SK-N-SH treated with all-trans-retinoic acid at 6 μM for 48 hours (cell line): ENCODE data around the gene TMEM54.

ENCODE experiments used
- ISL1 ChIP-seq: fragments of 250-450 bp; sonication (Bioruptor Pico); IDR thresholded peaks from 2 replicates; pipeline ENCODE4 v2.1.2; 2022; ENCODE audit warnings: mild to moderate bottlenecking, moderate library complexity
- SNAI2 ChIP-seq: fragments of 250-450 bp; sonication (Bioruptor Pico); IDR thresholded peaks from 2 replicates; pipeline ENCODE4 v1.5.0; 2020; ENCODE audit warnings: mild to moderate bottlenecking, moderate library complexity
- ZC3H10 ChIP-seq: fragments of 250-450 bp; sonication (Bioruptor Pico); IDR thresholded peaks from 2 replicates; pipeline ENCODE4 v1.5.1; 2021; ENCODE audit warnings: mild to moderate bottlenecking, moderate library complexity

DNA sequence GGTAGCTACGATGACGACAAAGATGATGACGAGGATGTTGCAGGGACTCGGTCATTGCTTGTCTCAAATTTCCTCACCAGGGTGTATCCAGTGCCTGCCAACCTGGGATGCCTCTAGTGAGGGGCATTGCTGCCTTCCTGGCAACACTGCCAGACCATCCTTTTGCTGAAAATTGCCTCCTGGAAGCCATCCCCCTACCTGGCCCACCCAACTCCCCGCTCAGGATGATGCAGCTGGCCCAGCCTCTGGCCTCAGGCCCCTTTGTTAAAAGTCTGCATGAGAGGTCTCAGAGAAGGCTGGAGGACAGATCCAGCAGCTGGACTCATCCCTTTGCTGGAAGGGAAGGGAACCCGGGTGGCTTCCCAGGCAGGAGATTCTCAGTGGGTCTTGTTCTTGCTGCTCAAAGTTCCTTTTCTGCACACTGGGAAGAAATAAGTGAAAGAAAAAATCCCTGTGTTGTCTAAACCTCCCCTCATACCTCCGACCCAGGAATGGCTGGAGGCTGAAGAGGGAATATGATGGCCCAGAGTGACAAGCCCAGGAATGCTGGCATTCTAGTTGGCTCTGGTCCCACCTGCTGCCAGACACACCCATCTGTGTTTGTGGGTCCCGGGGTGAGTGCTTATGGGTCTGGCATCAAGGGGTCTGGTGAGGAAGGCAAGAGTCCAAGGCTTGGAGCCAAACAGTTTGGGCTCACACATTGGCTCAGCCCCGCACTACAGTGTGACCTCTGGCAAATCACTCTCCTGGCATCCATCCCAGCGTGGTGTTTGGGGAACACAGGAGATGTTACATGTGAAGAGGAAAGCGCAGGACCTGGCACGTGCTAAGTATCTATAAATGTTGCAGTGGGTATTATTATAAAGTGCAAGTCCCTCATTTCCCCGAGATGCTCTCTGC is 23.7 kb downstream of the TMEM54 start:
- TF ChIP-seq SNAI2 (CRISPR knock-in tag) (no peak), ISL1 (no peak), ZC3H10 (no peak)
